NCI-H1048 (cell line): ENCODE results near the gene ZNF536.

Source experiments
- DNase-seq: peaks from one replicate; lab custom pipeline; 2025; lab: John Stamatoyannopoulos, UW

The ZNF536 gene

GRCh38 chr19:30530751-30531150 is 158.6 kb downstream of the ZNF536 start:
- no peak for DNase-seq

- DNase-seq = no peak
Observed at GRCh38 chr19:30535011-30535410, 162.8 kb downstream of the ZNF536 start.

GRCh38 chr19:30536975-30537374 is 164.8 kb downstream of the ZNF536 start:
- DNase-seq = no peak

GRCh38 chr19:30539315-30539714 is 167.1 kb downstream of the ZNF536 start:
- no peak for DNase-seq

GRCh38 chr19:30539981-30540380 is 167.8 kb downstream of the ZNF536 start:
- no peak for DNase-seq

GRCh38 chr19:30540761-30541160 is 168.6 kb downstream of the ZNF536 start:
- no peak for DNase-seq

GRCh38 chr19:30541575-30541974 is 169.4 kb downstream of the ZNF536 start:
- DNase-seq = no peak

- no peak for DNase-seq
Observed at GRCh38 chr19:30543243-30543945, 171.2 kb downstream of the ZNF536 start.

GRCh38 chr19:30545752-30546151 is 173.6 kb downstream of the ZNF536 start:
- DNase-seq = no peak

- DNase-seq = no peak
Observed at GRCh38 chr19:30546332-30546731, 174.1 kb downstream of the ZNF536 start.

- no peak for DNase-seq
Observed at GRCh38 chr19:30547246-30547645, 175.1 kb downstream of the ZNF536 start.

GRCh38 chr19:30549151-30549550 is 177.0 kb downstream of the ZNF536 start:
- DNase-seq = no peak

GRCh38 chr19:30551271-30551670 is 179.1 kb downstream of the ZNF536 start:
- no peak for DNase-seq

GRCh38 chr19:30552593-30552992 is 180.4 kb downstream of the ZNF536 start:
- DNase-seq = no peak

GRCh38 chr19:30555075-30555790 is 183.0 kb downstream of the ZNF536 start:
- no peak for DNase-seq

GRCh38 chr19:30555791-30556110 is 183.6 kb downstream of the ZNF536 start:
- no peak for DNase-seq

GRCh38 chr19:30556230-30556711 is 184.1 kb downstream of the ZNF536 start:
- DNase-seq = no peak

- DNase-seq = no peak
Observed at GRCh38 chr19:30557212-30557611, 185.0 kb downstream of the ZNF536 start.

- DNase-seq = no peak
Observed at GRCh38 chr19:30557927-30558557, 185.9 kb downstream of the ZNF536 start.

GRCh38 chr19:30558793-30559192 is 186.6 kb downstream of the ZNF536 start:
- no peak for DNase-seq

- no peak for DNase-seq
Observed at GRCh38 chr19:30559446-30559845, 187.3 kb downstream of the ZNF536 start.

GRCh38 chr19:30562981-30563380 is 190.8 kb downstream of the ZNF536 start:
- DNase-seq = no peak

GRCh38 chr19:30563691-30564090 is 191.5 kb downstream of the ZNF536 start:
- no peak for DNase-seq
